Mucosa of descending colon (tissue), 3 donors: ENCODE measurements around the gene ICAM3. TPM values are rescaled to one million over a fixed set of nuclear protein-coding genes. Genes with fewer than 3 reads are reported as not detected.

Source experiments
- ATAC-seq: fragments of 200-7000 bp; cut with Tn5 transposase; one replicate; pipeline ENCODE4 v1.9.1; 2020; ENCODE audit warnings: mild to moderate bottlenecking, moderate library complexity
- DNase-seq, 3 donors: peaks; one replicate each; pipeline ENCODE4 v3.0.0-alpha.2; 2020
- H3K36me3 ChIP-seq: fragments of 200-600 bp; one replicate; pipeline ENCODE4 v1.8.0; 2021; ENCODE audit warnings: low read depth, mild to moderate bottlenecking
- H3K4me1 ChIP-seq: fragments of 200-600 bp; one replicate; pipeline ENCODE4 v1.8.0; 2021; ENCODE audit warnings: low read depth, mild to moderate bottlenecking
- H3K4me3 ChIP-seq: fragments of 200-600 bp; one replicate; pipeline ENCODE4 v1.8.0; 2021; ENCODE audit warnings: mild to moderate bottlenecking
- H3K9me3 ChIP-seq: fragments of 200-600 bp; one replicate; pipeline ENCODE4 v1.8.0; 2021; ENCODE audit warnings: mild to moderate bottlenecking
- intact Hi-C, 2 donors: fragments of 100-400 bp; cut with DNase I in 1 of 2; cut with micrococcal nuclease in 1 of 2; formaldehyde crosslinking; loops; one replicate each; pipeline versions ENCODE4 v1.11.0 to v1.11.1; 2022; cut with DNase I, micrococcal nuclease
- total RNA-seq, 3 donors: library from RNA; stranded (reverse); fragmentation: NEBNext Ultra II Directional in 2 of 3; extraction: Animal tissue kit (Norgen Biotek cat#: 25700) in 2 of 3; gene quantifications; one replicate each; pipeline versions ENCODE4 v1.2.1 to v1.2.4, GENCODE V29; 2021 to 2023
- TF ChIP-seq, protein P1 (sequence below): fragments of 200-600 bp; IDR thresholded peaks from one replicate; pipeline ENCODE4 v1.8.0; 2022; ENCODE audit warnings: antibody characterized with exemption, mild to moderate bottlenecking
- donor health status: DM: no; HTN: no; CAD: no; lungs with moderate emphysema.
- donor health status: DM: no; HTN: no; CAD: no.
- donor health status: DM: no; HTN: yes; CAD: no.

ICAM3 gene
- total RNA-seq, 3 donors from 2014 or later, result 16.0 to 31.6 (median 28.0) TPM

DNA sequence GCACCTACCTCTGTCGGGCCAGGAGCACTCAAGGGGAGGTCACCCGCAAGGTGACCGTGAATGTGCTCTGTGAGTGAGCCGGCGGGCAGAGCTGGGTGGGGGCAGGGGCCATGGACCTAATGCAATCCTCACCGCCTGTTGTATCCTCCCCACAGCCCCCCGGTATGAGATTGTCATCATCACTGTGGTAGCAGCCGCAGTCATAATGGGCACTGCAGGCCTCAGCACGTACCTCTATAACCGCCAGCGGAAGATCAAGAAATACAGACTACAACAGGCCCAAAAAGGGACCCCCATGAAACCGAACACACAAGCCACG is 54.5 kb downstream of the ICAM3 start:
- no peak overlapping the region for H3K4me3 ChIP-seq
- H3K9me3 ChIP-seq, result no peaks in the 10 kb centered on the region
- ATAC-seq (no peak), DNase-seq (no peak)
- no peaks in the 10 kb centered on the region for H3K36me3 ChIP-seq
- TF ChIP-seq, protein P1, sequence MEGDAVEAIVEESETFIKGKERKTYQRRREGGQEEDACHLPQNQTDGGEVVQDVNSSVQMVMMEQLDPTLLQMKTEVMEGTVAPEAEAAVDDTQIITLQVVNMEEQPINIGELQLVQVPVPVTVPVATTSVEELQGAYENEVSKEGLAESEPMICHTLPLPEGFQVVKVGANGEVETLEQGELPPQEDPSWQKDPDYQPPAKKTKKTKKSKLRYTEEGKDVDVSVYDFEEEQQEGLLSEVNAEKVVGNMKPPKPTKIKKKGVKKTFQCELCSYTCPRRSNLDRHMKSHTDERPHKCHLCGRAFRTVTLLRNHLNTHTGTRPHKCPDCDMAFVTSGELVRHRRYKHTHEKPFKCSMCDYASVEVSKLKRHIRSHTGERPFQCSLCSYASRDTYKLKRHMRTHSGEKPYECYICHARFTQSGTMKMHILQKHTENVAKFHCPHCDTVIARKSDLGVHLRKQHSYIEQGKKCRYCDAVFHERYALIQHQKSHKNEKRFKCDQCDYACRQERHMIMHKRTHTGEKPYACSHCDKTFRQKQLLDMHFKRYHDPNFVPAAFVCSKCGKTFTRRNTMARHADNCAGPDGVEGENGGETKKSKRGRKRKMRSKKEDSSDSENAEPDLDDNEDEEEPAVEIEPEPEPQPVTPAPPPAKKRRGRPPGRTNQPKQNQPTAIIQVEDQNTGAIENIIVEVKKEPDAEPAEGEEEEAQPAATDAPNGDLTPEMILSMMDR, result no peak
- peaks cover 23% of the 10 kb centered on the region for H3K4me1 ChIP-seq
- intact Hi-C loops, result no loop called here

DNA sequence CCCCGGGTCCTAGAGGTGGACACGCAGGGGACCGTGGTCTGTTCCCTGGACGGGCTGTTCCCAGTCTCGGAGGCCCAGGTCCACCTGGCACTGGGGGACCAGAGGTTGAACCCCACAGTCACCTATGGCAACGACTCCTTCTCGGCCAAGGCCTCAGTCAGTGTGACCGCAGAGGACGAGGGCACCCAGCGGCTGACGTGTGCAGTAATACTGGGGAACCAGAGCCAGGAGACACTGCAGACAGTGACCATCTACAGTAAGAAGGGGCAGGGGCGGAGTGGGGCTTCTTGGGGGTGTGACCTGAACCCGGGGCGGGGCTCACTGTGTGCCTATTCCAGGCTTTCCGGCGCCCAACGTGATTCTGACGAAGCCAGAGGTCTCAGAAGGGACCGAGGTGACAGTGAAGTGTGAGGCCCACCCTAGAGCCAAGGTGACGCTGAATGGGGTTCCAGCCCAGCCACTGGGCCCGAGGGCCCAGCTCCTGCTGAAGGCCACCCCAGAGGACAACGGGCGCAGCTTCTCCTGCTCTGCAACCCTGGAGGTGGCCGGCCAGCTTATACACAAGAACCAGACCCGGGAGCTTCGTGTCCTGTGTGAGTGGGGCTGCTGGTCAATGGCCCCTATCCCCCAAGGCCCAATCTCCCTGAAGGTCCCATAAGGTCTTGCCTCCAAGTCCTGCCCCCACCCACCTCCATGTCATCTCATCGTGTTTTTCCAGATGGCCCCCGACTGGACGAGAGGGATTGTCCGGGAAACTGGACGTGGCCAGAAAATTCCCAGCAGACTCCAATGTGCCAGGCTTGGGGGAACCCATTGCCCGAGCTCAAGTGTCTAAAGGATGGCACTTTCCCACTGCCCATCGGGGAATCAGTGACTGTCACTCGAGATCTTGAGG is 55.1 kb downstream of the ICAM3 start:
- H3K9me3 ChIP-seq, result no peaks in the 10 kb centered on the region
- no peak for ATAC-seq
- H3K4me1 ChIP-seq, result peaks cover 17% of the 10 kb centered on the region
- no peaks in the 10 kb centered on the region for H3K36me3 ChIP-seq
- TF ChIP-seq, protein P1, result no peak
- intact Hi-C loops, result no loop called here
- H3K4me3 ChIP-seq, result no peak overlapping the region
- no peak for DNase-seq

Other genes starting within 250 kb of the ICAM3 start
- 1 to 10 TPM in 1 of 3 donors, under 1 TPM in 2; 0.32 to 1.2 (median 0.87) TPM for gene ANGPTL6, start 236.9 kb downstream of the ICAM3 start, total RNA-seq
- gene PPAN, start 233.3 kb downstream of the ICAM3 start, total RNA-seq, result 10 to 100 TPM; 36.4 to 42.0 (median 40.3) TPM
- gene P2RY11, start 227.9 kb downstream of the ICAM3 start, total RNA-seq, result 10 to 100 TPM; 14.1 to 18.5 (median 16.9) TPM
- gene EIF3G, start 219.7 kb downstream of the ICAM3 start, total RNA-seq, result 100 to 1,000 TPM; 151 to 201 (median 152) TPM
- 10 to 100 TPM; 41.1 to 55.6 (median 55.6) TPM for gene DNMT1, start 144.7 kb downstream of the ICAM3 start, total RNA-seq
- gene S1PR2, start 108.3 kb downstream of the ICAM3 start, total RNA-seq, result 1 to 10 TPM; 1.2 to 8.4 (median 6.5) TPM
- 10 to 100 TPM; 47.5 to 65.5 (median 49.6) TPM for gene MRPL4, start 87.4 kb downstream of the ICAM3 start, total RNA-seq
- 10 to 100 TPM; 10.7 to 13.9 (median 13.4) TPM for gene ICAM1, start 68.5 kb downstream of the ICAM3 start, total RNA-seq
- gene ICAM4, start 52.7 kb downstream of the ICAM3 start, total RNA-seq, result under 1 TPM in 2 of 3 donors, not detected in 1; 0.24 to 0.32 TPM
- 1 to 10 TPM in 1 of 3 donors, under 1 TPM in 2; 0.69 to 1.4 (median 0.73) TPM for gene ICAM5, start 49.7 kb downstream of the ICAM3 start, total RNA-seq
- 1 to 10 TPM; 2.5 to 4.0 (median 3.8) TPM for gene ZGLP1, start 29.8 kb downstream of the ICAM3 start, total RNA-seq
- gene FDX2, start 23.6 kb downstream of the ICAM3 start, total RNA-seq, result 10 to 100 TPM in 1 of 3 donors, 1 to 10 TPM in 2; 7.9 to 15.1 (median 9.7) TPM
- gene RAVER1, start 6.1 kb downstream of the ICAM3 start, total RNA-seq, result 10 to 100 TPM; 42.4 to 58.1 (median 49.6) TPM
- gene TYK2, start 40.9 kb upstream of the ICAM3 start, total RNA-seq, result 100 to 1,000 TPM; 104 to 142 (median 123) TPM
- gene CDC37, start 63.9 kb upstream of the ICAM3 start, total RNA-seq, result 100 to 1,000 TPM; 125 to 179 (median 145) TPM
- 10 to 100 TPM in 2 of 3 donors, 1 to 10 TPM in 1; 7.0 to 27.4 (median 14.7) TPM for gene PDE4A, start 80.9 kb upstream of the ICAM3 start, total RNA-seq
- 10 to 100 TPM; 57.5 to 75.7 (median 61.0) TPM for gene KEAP1, start 163.7 kb upstream of the ICAM3 start, total RNA-seq
- gene S1PR5, start 177.8 kb upstream of the ICAM3 start, total RNA-seq, result under 1 TPM in 2 of 3 donors, not detected in 1; 0.23 to 0.31 TPM
- gene ATG4D, start 204.3 kb upstream of the ICAM3 start, total RNA-seq, result 100 to 1,000 TPM in 1 of 3 donors, 10 to 100 TPM in 2; 63.0 to 119 (median 93.5) TPM
- gene KRI1, start 226.4 kb upstream of the ICAM3 start, total RNA-seq, result 10 to 100 TPM; 12.0 to 23.3 (median 17.0) TPM
- gene CDKN2D, start 229.4 kb upstream of the ICAM3 start, total RNA-seq, result 10 to 100 TPM in 2 of 3 donors, 1 to 10 TPM in 1; 6.1 to 12.1 (median 11.9) TPM
- 100 to 1,000 TPM in 2 of 3 donors, 10 to 100 TPM in 1; 42.6 to 140 (median 131) TPM for gene AP1M2, start 247.7 kb upstream of the ICAM3 start, total RNA-seq